GM21737 (cell line): ENCODE data around the gene DHX36.

Experiments used
- ATAC-seq: cut with Tn5 transposase; IDR thresholded peaks from one replicate; pipeline ENCODE4 v1.9.1; 2021; ENCODE audit warnings: mild to moderate bottlenecking, moderate library complexity; ENCODE audit not compliant: unreplicated experiment

The DHX36 gene

DNA sequence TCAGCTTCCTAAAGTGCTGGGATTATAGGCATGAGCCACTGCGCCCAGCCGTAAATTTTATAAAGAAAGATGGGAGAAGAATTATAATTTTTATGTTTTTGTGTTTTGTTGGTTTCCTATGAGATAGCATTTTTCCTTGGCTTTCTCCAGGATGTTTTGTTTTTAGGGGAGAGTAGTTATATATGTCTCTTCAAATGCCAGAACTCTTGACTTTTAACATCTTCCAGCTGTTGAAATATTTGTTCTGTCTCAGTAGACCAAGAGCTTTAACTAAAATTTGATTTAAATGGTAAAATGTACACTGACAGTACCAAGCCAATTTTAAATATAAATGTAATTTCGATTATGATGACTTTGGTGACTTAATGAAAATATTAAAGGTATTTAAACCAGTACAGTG is 96.8 kb downstream of the DHX36 start:
- no peak for ATAC-seq

DNA sequence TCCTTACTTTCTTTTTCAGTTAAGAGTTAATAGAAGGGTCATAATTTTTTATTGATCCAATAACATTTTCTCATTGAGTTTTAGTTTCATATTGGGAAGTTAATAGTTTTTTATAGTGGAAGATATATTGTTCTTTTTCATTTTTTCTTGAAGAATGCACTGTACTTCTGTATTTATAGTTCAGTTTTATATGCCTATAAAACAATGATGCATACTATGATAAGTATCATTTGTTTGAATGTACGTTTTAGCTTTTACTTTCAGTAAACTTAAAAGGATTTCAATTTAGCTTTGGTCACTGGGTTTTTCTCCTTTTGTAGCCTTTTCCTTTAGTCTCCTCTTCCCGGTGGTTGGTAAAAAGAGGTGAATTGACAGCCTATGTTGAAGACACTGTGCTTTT is 98.8 kb downstream of the DHX36 start:
- no peak for ATAC-seq

DNA sequence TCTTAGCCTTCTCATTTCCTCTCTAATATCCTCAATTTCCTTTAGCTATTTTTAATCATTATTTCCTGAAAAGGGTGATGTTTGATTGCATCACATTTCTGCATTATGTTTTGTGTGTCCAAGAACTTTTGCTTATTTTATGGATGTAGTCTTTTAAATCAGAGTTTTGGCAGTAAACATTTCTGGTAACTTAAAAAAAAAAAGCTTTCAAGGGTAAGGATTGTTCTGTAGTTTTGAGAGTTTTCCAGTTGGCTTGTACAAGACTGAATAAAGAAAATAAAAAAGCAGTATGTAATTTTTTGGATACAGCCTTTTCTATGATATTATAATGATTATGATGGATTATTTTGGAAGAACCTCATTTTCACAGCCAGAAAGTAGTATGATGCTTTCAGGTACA is 99.4 kb downstream of the DHX36 start:
- no peak for ATAC-seq

DNA sequence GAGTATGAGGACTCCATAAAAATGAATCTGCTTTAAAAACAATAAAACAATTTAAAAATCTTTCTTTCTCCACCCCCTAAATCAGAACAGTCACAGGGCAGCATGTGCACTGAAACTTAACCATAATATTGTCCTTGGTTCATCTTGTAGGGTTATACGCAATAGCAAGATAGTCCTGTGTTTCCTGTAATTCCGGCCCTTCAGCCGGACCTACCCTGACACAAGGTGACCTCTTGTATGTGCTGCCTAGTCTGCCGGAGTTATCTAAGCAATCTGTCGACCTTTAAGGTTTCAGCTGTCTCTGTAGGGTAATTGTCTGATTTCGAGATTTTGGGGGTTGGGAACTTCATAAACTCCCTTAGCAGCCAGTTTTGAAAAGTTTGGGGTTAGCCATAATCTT is 99.9 kb downstream of the DHX36 start:
- ATAC-seq: no peak

DNA sequence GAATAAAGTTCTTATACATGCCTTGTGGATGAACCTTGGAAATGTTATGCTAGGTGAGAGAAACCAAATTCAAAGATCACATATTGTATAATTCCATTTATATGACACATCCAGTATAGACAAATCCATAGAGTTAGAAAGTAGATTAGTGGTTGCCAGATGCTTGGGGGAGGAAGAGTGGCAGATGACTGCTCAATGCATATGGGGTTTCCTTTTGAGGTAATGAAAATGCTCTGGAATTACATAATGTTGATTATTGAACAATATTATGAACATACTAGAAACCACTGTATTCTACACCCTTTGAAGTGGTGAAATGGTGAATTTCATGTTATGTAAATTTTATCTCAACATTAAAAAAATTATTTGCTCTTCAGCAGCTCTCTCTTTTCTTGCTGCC is 100.8 kb downstream of the DHX36 start:
- no peak for ATAC-seq
